ENCODE data around the gene TOR4A. TPM values are rescaled to one million over a fixed set of nuclear protein-coding genes. Genes with fewer than 3 reads are reported as not detected.

TOR4A gene
- total and polyA plus RNA-seq, 9 of the 15 experiments (the other 6 are each of a cell fraction or from before 2014, with no cell fraction given) = 3.9 to 49.2 (median 8.8) TPM

GRCh38 chr9:137243626-137244485, 33.7 kb upstream of the TOR4A start (continued):
- no peak; the same call in 1 of the 2 replicates for TF ChIP-seq RBFOX2 (IDR thresholded peaks at IDR 0.05; ENCODE audit: low read depth, low read length)
- 0 out of 2 replicates have a peak, but pooled peaks have one; percentile 61 for TF ChIP-seq FOXO4 (CRISPR knock-in tag; IDR thresholded peaks at IDR 0.05)
- TF ChIP-seq LCOR (CRISPR knock-in tag; IDR thresholded peaks at IDR 0.05) = peak; percentile 52; the same call in 1 of the 2 replicates
- no peak for TF ChIP-seq ZBTB40 (IDR thresholded peaks at IDR 0.05)
- 0 out of 2 replicates have a peak, but pooled peaks have one; percentile 13 for TF ChIP-seq ZBTB40 (CRISPR knock-in tag; IDR thresholded peaks at IDR 0.05)
- TF ChIP-seq POLR2AphosphoS5 (IDR thresholded peaks at IDR 0.05; ENCODE audit: control insufficient read depth, insufficient read depth, low read depth, low read length) = peak; percentile 66; the same call in 1 of the 2 replicates
- peak in 1 of 2 experiments; percentile 40; a peak in 2 of 4 replicates for TF ChIP-seq SIN3A (IDR thresholded peaks at IDR 0.05; ENCODE audit: borderline replicate concordance in 2 of 2, control insufficient read depth in 1 of 2, low read depth in 2 of 2, low read length in 2 of 2)
- no peak for TF ChIP-seq SAFB (IDR thresholded peaks at IDR 0.05; ENCODE audit: borderline replicate concordance, low read depth, low read length)
- TF ChIP-seq MYNN (IDR thresholded peaks at IDR 0.05) = peak; percentile 39; the same call in 1 of the 2 replicates
- TF ChIP-seq MYNN (CRISPR knock-in tag; IDR thresholded peaks at IDR 0.05) = no peak
